NT2/D1 (cell line): Measurements from ENCODE around the gene ENOX1.

Experiments
- SUZ12 ChIP-seq: IDR thresholded peaks from 2 replicates; pipeline ENCODE4 v1.6.1; 2011; ENCODE audit not compliant: insufficient read length, insufficient read depth; ENCODE audit errors: extremely low read depth
- YY1 ChIP-seq: IDR thresholded peaks from 2 replicates; pipeline ENCODE4 v1.6.1; 2011; ENCODE audit not compliant: insufficient read length, insufficient read depth
- ZNF274 ChIP-seq: IDR thresholded peaks from 2 replicates; pipeline ENCODE4 v1.6.1; 2011; ENCODE audit warnings: mild to moderate bottlenecking, low read depth, low read length

- TF ChIP-seq SUZ12: no peak
- TF ChIP-seq ZNF274: no peak
- TF ChIP-seq YY1: no peak
Measured at GRCh38 chr13:43315522-43315921, 471.2 kb downstream of the ENOX1 start.
